ENCODE measurements around the gene VKORC1. TPM values are rescaled to one million over a fixed set of nuclear protein-coding genes. Genes with fewer than 3 reads are reported as not detected.

Gene VKORC1
- total RNA-seq, 1 experiment from 2014 or later: 86.8 TPM

DNA sequence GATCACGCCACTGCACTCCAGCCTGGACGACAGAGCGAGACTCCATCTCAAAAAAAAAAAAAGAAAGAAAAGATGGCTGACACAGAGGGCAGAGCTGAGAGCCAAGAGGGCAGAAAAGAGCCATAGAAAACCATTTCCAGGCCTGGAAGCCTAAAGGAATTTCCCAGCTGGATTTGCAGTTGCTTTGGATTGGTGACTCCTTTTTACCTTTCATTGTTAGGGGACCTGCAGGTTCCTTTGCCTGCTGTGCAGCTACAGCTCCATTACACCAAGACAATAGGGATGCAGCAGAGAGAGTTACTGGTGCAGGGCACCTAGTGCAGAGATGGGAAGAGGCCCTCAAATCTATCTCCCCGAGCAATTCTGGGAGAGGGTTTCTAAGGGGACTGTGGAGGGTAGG lies 39.0 kb downstream of the VKORC1 start:
- H3K27ac Mint-ChIP-seq (ENCODE audit: unreplicated experiment): no peak overlapping the region
- intact Hi-C loops (cut with micrococcal nuclease; ENCODE audit: unreplicated experiment): no loop called here
- TF ChIP-seq, protein P1, sequence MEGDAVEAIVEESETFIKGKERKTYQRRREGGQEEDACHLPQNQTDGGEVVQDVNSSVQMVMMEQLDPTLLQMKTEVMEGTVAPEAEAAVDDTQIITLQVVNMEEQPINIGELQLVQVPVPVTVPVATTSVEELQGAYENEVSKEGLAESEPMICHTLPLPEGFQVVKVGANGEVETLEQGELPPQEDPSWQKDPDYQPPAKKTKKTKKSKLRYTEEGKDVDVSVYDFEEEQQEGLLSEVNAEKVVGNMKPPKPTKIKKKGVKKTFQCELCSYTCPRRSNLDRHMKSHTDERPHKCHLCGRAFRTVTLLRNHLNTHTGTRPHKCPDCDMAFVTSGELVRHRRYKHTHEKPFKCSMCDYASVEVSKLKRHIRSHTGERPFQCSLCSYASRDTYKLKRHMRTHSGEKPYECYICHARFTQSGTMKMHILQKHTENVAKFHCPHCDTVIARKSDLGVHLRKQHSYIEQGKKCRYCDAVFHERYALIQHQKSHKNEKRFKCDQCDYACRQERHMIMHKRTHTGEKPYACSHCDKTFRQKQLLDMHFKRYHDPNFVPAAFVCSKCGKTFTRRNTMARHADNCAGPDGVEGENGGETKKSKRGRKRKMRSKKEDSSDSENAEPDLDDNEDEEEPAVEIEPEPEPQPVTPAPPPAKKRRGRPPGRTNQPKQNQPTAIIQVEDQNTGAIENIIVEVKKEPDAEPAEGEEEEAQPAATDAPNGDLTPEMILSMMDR (IDR thresholded peaks at IDR 0.05; ENCODE audit: unreplicated experiment): no peak
- no TSS peak for BruUV-seq (replicated peaks)
- H3K36me3 Mint-ChIP-seq (ENCODE audit: insufficient read depth, unreplicated experiment): peaks cover 27% of the 10 kb centered on the region
- no peaks in the 10 kb centered on the region for H3K9me3 Mint-ChIP-seq (ENCODE audit: low read depth, unreplicated experiment)
- no peak overlapping the region for H3K4me3 Mint-ChIP-seq (ENCODE audit: low read depth, unreplicated experiment)
- H3K27me3 Mint-ChIP-seq (ENCODE audit: unreplicated experiment): no peaks in the 10 kb centered on the region
- peaks cover 12% of the 10 kb centered on the region for H3K4me1 Mint-ChIP-seq (ENCODE audit: low read depth, unreplicated experiment)
- CTCF ChIA-PET: interaction anchor here (0.7 kb wide), 1 partner anchor 18 kb away, joined by 3 read pairs; the partner anchor contains the start of genes ZNF646 and ZNF668
- DNase-seq: no peak

DNA sequence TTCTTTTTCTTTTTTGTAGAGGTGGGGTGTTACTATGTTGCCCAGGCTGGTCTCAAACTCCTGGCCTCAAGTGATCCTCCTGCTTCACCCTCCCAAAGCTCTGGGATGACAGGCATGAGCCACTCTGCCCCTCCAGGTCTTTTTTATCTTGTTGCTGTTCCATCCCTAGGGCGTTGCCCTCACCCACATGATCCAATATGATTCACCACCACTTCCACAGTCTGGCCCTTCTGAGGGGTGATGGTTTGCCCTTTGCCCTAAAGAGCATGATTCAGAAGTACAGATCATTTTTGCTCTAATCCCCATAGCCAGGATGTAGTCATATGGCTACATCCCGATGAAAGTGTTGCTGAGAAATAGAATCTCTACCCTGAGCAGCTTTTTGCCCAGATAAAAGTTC lies 42.5 kb downstream of the VKORC1 start:
- Mint-ChIP-seq H3K4me1 (ENCODE audit: low read depth, unreplicated experiment) (peaks cover 12% of the 10 kb centered on the region), H3K4me3 (ENCODE audit: low read depth, unreplicated experiment) (no peak overlapping the region), H3K36me3 (ENCODE audit: insufficient read depth, unreplicated experiment) (peaks cover 15% of the 10 kb centered on the region), H3K27me3 (ENCODE audit: unreplicated experiment) (no peaks in the 10 kb centered on the region), H3K27ac (ENCODE audit: unreplicated experiment) (no peak overlapping the region), H3K9me3 (ENCODE audit: low read depth, unreplicated experiment) (no peaks in the 10 kb centered on the region)
- intact Hi-C loops (cut with micrococcal nuclease; ENCODE audit: unreplicated experiment): no loop called here
- CTCF ChIA-PET: no interaction called here
- BruUV-seq (replicated peaks): no TSS peak
- DNase-seq: peak; percentile 40
- TF ChIP-seq, protein P1 (IDR thresholded peaks at IDR 0.05; ENCODE audit: unreplicated experiment): no peak

DNA sequence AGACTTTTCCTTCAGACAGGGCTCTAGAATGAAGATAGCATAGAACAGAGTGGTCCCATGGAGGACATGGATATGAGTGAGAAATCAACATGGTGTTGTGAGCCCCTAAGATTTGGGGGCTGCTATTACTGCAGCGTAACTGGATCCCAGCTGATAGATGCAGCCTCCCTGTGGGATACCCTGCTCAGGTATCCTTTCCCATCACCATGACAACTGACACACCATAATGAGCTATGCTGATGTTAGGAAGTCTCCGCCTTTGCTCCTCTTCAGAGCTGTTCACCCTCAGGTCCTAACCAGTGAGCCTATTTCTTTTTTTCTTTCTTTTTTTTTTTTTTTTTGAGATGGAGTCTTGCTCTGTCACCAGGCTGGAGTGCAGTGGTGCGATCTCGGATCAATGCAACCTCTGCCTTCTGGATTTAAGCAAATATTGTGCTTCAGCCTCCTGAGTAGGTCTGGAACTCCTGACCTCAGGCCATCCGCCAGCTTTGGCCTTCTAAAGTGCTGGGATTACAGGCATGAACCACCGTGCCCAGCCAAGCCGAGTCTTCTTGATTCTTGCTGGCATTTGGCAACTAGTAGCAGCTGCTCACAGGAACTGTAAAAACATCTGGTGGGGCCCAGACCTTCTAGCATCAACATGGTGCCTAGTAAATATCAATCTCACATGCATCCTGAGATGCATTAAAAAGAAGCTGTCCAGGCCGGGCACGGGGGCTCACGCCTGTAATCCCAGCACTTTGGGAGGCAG lies 44.1 kb downstream of the VKORC1 start:
- peaks cover 3% of the 10 kb centered on the region for H3K9me3 Mint-ChIP-seq (ENCODE audit: low read depth, unreplicated experiment)
- no TSS peak for BruUV-seq (replicated peaks)
- H3K4me3 Mint-ChIP-seq (ENCODE audit: low read depth, unreplicated experiment): no peak overlapping the region
- H3K36me3 Mint-ChIP-seq (ENCODE audit: insufficient read depth, unreplicated experiment): peaks cover 4% of the 10 kb centered on the region
- intact Hi-C loops (cut with micrococcal nuclease; ENCODE audit: unreplicated experiment): no loop called here
- CTCF ChIA-PET: interaction anchor here (0.7 kb wide), 1 partner anchor 23 kb away, joined by 3 read pairs; no protein-coding TSS in a partner anchor
- H3K27ac Mint-ChIP-seq (ENCODE audit: unreplicated experiment): no peak overlapping the region
- DNase-seq: no peak
- H3K27me3 Mint-ChIP-seq (ENCODE audit: unreplicated experiment): no peaks in the 10 kb centered on the region
- TF ChIP-seq, protein P1 (IDR thresholded peaks at IDR 0.05; ENCODE audit: unreplicated experiment): no peak
- H3K4me1 Mint-ChIP-seq (ENCODE audit: low read depth, unreplicated experiment): peaks cover 12% of the 10 kb centered on the region

DNA sequence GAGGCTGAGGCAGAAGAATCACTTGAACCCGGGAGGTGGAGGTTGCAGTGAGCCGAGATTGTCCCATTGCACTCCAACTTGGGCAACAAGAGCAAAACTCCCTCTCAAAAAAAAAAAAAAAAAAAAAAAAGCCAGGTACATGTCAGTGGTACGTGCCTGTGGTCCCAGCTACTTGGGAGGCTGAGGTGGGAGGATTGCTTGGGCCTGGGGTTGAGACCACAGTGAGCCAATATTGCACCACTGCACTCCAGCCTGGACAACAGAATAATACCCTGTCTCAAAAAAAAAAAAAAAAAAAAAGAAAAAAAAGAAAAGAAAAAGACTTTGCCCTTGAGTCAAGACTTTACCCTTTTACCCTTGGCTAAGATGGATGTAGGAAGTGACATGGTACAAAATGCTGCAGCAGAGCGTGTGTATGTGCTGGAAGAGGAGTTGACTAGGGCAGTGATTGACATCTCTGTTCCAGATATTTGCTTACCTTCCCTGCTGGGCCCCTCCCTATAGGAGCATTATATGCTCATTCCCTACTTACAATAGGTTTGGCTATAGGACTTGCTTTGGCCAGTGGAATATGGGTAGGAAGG lies 50.6 kb downstream of the VKORC1 start:
- Mint-ChIP-seq H3K4me3 (ENCODE audit: low read depth, unreplicated experiment) (no peak overlapping the region), H3K27me3 (ENCODE audit: unreplicated experiment) (no peaks in the 10 kb centered on the region), H3K9me3 (ENCODE audit: low read depth, unreplicated experiment) (peaks cover 3% of the 10 kb centered on the region), H3K4me1 (ENCODE audit: low read depth, unreplicated experiment) (no peaks in the 10 kb centered on the region), H3K36me3 (ENCODE audit: insufficient read depth, unreplicated experiment) (peaks cover 15% of the 10 kb centered on the region), H3K27ac (ENCODE audit: unreplicated experiment) (no peak overlapping the region)
- no peak for DNase-seq
- TF ChIP-seq, protein P1 (IDR thresholded peaks at IDR 0.05; ENCODE audit: unreplicated experiment): no peak
- intact Hi-C loops (cut with micrococcal nuclease; ENCODE audit: unreplicated experiment): no loop called here
- CTCF ChIA-PET: no interaction called here
- no TSS peak for BruUV-seq (replicated peaks)
